AG04450 (cell line): ENCODE results near the gene DPEP1. TPM values are rescaled to one million over a fixed set of nuclear protein-coding genes. Genes with fewer than 3 reads are reported as not detected.

Source experiments
- CTCF ChIA-PET: fragments of 300-600, 350-600 bp; formaldehyde crosslinking; extraction: SDS; loops from one replicate; lab custom pipeline; 2022; ENCODE audit warnings: antibody characterized with exemption, inconsistent platforms; lab: Charles Lee
- POLR2A ChIA-PET: fragments of 350-600 bp; formaldehyde crosslinking; extraction: SDS; loops from one replicate; lab custom pipeline; 2021; ENCODE audit warnings: antibody characterized with exemption, inconsistent platforms; lab: Yijun Ruan, JAX
- DNase-seq: peaks from one replicate; pipeline ENCODE4 v3.0.0-alpha.2; 2011; ENCODE audit warnings: low read depth, low spot score
- H3K27ac ChIP-seq: one replicate; pipeline ENCODE4 v1.5.1; 2012; ENCODE audit warnings: low read depth, low read length, control low read depth
- H3K27me3 ChIP-seq: one replicate; pipeline ENCODE4 v1.6.0; 2012; ENCODE audit warnings: low read length; ENCODE audit not compliant: control insufficient read depth, insufficient read depth
- H3K4me3 ChIP-seq: 2 replicates; pipeline ENCODE4 v1.5.1; 2011; ENCODE audit warnings: mild to moderate bottlenecking, low read depth, low read length, control low read depth
- H3K9me3 ChIP-seq: 2 replicates; pipeline ENCODE4 v1.5.1; 2012; ENCODE audit warnings: low read length; ENCODE audit not compliant: control insufficient read depth, insufficient read depth
- polyA plus RNA-seq: library from polyadenylated mRNA; depleted of rRNA; stranded (reverse); fragments of >200 nt; gene quantifications from 2 replicates; pipeline ENCODE4 v1.2.3, GENCODE V29; 2011
- TF ChIP-seq, protein P1 (sequence below): IDR thresholded peaks from 2 replicates; pipeline ENCODE4 v1.5.1; 2011; ENCODE audit warnings: low read depth, low read length, control low read depth, inconsistent platforms

The DPEP1 gene
- polyA plus RNA-seq, 1 experiment, result not detected

DNA sequence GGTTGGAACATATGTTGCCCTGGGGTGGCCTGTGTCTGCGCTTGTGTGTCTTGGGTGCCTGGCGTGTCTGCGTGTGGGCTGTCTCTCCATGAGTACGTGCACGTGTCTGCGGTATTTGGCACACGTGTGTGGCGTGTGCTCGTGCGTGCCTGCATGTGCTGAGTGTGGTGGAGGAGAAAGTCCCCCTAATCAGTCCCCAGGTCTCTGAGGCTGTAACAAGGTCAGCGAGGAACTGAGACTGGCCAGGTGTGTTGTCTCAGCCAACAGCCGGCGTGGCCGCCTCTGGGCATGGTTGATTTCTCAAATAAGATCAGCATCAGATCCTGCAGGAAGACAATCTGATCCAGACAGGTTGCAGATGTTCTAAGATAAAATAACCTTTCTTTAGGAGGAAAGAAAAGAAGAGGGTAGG lies 41.4 kb upstream of the DPEP1 start:
- Histone ChIP-seq H3K27me3 (no peaks in the 10 kb centered on the region), H3K9me3 (no peaks in the 10 kb centered on the region; the same call in 1 of the 2 replicates), H3K4me3 (no peak overlapping the region), H3K27ac (peak overlapping the region; percentile 31)
- POLR2A ChIA-PET, result no interaction called here
- TF ChIP-seq, protein P1, sequence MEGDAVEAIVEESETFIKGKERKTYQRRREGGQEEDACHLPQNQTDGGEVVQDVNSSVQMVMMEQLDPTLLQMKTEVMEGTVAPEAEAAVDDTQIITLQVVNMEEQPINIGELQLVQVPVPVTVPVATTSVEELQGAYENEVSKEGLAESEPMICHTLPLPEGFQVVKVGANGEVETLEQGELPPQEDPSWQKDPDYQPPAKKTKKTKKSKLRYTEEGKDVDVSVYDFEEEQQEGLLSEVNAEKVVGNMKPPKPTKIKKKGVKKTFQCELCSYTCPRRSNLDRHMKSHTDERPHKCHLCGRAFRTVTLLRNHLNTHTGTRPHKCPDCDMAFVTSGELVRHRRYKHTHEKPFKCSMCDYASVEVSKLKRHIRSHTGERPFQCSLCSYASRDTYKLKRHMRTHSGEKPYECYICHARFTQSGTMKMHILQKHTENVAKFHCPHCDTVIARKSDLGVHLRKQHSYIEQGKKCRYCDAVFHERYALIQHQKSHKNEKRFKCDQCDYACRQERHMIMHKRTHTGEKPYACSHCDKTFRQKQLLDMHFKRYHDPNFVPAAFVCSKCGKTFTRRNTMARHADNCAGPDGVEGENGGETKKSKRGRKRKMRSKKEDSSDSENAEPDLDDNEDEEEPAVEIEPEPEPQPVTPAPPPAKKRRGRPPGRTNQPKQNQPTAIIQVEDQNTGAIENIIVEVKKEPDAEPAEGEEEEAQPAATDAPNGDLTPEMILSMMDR, result no peak
- DNase-seq, result no peak
- CTCF ChIA-PET, result no interaction called here

DNA sequence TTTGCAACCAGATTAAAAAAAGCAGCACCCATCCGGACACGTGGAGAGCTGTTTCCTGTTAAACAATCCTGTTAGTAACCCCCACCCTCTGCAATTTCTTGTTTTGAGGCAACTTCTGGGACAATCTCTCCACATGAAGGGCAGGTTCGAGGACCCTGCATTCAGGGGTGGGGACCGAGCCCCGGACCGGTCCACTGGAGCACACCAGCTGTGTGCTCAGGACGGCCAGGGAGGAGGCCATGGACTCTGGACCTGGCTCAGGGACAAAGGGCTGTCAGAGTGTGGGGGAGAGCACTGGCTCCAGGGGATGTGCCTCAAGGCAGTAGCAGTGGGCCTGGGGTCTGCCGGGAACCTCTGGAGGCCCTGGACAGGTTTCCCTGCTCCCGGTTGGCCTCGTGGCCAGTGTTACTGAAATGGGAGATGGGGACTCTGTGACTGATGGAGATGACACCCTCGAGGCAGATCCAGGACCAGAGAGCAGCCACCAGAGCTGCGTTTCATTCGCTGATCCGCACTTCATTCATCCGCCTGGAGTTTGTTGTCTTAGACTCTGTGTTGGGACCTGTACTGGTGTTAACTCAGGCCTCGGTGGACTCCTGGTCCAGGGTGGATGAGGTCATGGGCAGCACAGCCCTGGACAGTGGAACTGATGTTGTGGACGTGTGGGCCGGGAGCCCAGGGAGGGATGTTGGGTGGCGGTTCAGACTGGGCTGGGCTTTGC lies 40.8 kb upstream of the DPEP1 start:
- POLR2A ChIA-PET, result no interaction called here
- no peaks in the 10 kb centered on the region; the same call in 1 of the 2 replicates for H3K9me3 ChIP-seq
- H3K4me3 ChIP-seq, result no peak overlapping the region
- TF ChIP-seq, protein P1, result no peak
- H3K27me3 ChIP-seq, result no peaks in the 10 kb centered on the region
- H3K27ac ChIP-seq, result peak overlapping the region; percentile 39
- no peak for DNase-seq
- CTCF ChIA-PET, result no interaction called here

DNA sequence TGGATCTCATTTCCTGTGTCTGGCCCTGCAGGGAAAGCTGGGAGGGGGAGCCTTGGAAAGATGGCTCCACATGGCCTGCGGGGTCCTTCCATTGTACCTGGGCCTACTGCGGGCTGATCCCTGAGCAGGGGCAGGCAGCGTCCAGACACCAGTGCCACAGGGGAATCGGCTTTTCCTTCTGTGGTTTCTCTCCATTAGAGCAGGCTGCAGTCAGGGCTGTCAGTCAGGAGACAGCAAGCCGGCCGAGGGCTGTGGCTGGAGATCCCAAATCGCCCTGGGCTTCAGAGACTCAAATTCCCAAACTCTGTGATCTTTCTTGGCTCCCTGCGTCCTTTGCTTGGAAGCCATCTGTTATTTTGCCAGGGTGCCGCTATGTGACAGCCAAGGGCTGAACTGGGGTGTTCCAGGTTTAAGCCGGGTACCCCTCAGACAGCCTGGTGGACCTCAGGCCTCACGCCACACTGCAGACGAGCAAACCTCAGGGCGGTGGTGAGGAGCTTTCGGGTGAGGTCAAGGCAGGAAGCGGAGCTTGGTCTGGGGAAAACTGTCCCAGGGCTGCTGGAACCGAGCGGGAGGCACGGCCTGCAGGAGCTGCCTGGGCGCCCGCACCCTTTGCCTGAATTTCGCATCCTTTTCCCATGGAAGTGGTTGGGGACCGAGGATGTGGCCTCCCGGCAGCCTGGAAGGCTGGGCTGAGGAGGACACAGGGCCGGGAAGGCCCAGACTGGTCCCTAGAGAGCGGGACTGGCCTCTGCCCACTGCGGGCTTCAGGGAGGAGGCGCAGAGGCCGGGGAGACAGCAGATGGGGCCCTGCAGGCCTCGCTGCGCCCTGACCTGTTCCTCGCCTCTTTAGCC lies 39.4 kb upstream of the DPEP1 start:
- POLR2A ChIA-PET, result no interaction called here
- CTCF ChIA-PET, result interaction anchor here (0.6 to 1.0 kb wide), 4 partner anchors 15 to 68 kb away, joined by 3 to 5 read pairs (median 4); no protein-coding TSS in a partner anchor
- no peak for DNase-seq
- no peak overlapping the region for H3K27ac ChIP-seq
- no peaks in the 10 kb centered on the region for H3K27me3 ChIP-seq
- H3K9me3 ChIP-seq, result no peaks in the 10 kb centered on the region; the same call in 1 of the 2 replicates
- no peak overlapping the region for H3K4me3 ChIP-seq
- TF ChIP-seq, protein P1, result no peak

DNA sequence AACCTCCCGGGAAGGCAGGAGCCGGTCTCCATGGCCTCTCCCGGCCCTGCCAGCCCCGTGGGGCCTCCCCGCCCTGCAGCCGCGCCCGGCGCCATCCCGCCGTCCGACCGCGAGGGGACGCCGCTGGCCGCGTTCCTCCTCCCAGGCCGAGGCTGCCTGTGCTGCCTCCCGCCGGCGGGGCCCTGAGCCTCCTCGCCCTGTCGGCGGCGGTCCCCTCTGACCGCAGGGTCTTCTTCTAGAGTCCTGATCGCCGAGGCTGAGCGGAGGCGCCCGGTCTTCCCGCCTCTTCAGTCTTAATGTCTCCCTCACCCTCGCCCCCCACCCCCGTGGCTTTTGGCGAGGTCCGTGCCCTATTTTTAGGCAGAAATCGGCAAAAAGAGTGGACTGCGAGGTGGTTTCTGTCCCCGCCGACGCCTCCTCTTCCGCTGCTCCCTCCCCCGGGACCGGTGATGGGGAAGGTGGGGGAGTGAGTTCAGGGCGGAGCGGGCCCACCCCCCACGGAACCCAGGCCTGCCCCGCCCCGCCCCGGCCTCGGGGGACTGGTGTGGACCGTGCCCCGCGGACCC lies 38.7 kb upstream of the DPEP1 start:
- POLR2A ChIA-PET, result no interaction called here

More for the DNA sequence above, 38.7 kb upstream of the DPEP1 start:
- H3K27me3 ChIP-seq, result no peaks in the 10 kb centered on the region
- CTCF ChIA-PET, result interaction anchor here (0.9 to 1.0 kb wide), 2 partner anchors 66 to 67 kb away, joined by 3 to 5 read pairs; no protein-coding TSS in a partner anchor
- TF ChIP-seq, protein P1, result peak; percentile 62
- H3K4me3 ChIP-seq, result peak overlapping the region; percentile 22
- no peak for DNase-seq
- peaks cover 5% of the 10 kb centered on the region; the same call in 1 of the 2 replicates for H3K9me3 ChIP-seq
- no peak overlapping the region for H3K27ac ChIP-seq
